Medulla oblongata (tissue), 1 donor: ENCODE data around the gene FCN3.
"Not testable (repeated sequence)": the region's sequence is repeated elsewhere in the genome, so short reads cannot be mapped to it uniquely, and the experiment has no call there.

Experiments
- DNase-seq: peaks from one replicate; pipeline ENCODE4 v3.0.0-alpha.2; 2015; ENCODE audit errors: extremely low spot score

The FCN3 gene

DNA sequence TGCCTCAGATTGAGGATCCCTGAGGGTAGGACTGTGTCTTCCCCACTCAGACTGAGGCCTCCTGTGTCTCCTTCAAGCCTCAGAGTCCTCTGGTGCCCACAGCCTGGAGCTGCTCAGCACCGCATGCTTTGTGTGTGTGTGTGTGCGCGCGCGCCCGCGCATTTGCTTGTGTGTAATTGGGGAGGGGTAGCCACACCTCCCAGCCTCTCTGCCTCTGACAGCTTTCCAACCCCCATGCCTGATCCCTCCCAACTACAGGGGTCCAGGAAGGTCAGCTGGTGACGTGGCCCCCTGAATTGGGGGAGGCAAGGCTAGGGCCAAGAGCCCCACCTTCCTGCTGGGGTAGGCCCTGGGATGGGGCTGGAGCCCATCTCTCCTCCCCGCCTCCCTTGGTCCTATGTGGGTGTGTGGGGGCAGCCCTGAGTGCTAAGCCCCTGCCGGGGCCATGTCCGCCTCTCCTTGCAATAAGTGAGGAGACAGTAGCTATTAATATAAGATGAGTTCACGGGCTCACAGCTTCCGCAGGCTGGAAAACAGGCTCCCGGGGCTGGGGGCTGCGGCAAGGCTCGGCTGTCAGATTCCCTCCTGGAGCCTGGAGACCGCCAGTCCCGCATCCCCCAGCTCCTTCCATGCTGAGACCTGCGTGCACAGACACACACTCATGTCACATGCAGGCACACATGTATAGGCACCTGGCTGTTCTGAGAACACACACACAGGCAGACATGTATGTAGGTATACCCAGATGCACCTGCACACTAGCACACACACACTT is 24.8 kb upstream of the FCN3 start:
- no peak for DNase-seq

GRCh38 chr1:27398405-27399149 is 24.0 kb upstream of the FCN3 start:
- no peak for DNase-seq

DNA sequence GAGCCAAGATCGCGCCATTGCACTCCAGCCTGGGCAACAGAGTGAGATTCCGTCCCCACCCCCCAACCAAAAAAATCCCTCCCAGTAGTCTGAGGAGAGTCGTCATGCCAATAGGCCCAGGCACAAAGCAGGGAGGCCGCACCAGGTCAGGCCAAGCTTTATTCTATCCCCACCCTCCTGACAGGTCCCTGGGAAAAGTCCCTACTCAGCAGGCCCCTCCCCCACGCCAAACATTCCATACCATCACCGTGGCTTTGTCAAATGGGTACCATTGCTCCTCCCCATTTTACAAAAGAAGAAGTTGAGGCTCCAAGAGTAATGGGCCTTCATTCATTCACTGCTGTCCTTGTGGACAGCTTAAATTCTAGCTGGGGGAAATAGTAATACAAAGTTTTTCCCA is 23.1 kb upstream of the FCN3 start:
- no peak for DNase-seq

DNA sequence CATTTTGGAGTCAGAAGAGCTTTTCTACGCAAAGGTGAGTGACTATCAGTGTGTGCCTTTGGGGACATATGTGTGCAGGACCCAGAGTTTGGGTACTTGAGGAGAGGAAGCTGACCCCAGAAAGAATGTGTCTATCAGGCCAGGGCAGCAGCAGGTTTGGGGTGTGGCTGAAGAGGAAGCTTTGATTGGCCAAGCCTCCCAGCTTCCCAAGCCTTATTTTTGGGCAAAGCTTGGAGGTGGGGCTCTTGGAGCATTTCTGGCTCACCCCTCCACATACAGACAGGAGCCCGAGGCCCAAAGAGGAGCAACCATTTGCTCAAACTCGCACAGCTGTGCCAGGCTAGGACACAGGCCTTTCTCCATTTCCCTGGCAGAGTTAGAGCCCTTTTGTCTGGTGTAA is 22.5 kb upstream of the FCN3 start:
- DNase-seq, result no peak

DNA sequence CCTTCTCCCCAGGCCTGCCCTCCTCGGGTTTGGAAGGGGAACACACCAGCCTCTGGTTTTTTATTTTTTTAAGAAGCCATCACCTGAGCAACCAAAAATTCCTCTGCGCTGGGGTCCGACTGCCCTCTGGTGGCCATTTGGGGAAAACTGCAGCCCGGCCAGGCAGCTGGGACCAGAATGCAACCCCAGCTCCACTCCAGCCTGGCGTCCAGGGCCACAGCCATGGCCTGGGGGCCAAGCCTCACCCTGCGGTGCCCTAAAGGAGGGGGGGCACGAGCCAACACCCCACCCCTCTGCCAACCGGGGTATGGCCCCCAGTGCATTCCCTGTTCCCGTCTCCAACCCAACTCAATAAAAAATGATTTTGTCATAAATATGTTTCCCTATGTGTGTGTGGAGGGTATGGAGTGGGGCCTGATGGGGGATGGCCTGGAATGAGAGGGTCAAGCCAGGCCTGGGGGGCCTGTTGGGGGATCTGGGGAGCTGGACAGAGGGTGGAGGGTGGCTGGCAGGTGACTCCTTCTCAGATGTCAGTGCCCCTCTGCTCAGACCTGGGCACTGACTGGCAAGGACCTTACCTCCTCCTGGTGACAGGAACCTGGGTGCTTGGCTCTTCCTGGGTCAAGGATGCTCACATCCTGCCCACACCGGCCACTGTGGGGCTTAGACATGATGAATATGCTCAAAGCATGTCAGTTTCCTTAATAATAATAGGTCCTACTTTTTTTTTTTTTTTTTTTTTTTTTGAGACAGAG is 21.0 kb upstream of the FCN3 start:
- peak; percentile 77 for DNase-seq

DNA sequence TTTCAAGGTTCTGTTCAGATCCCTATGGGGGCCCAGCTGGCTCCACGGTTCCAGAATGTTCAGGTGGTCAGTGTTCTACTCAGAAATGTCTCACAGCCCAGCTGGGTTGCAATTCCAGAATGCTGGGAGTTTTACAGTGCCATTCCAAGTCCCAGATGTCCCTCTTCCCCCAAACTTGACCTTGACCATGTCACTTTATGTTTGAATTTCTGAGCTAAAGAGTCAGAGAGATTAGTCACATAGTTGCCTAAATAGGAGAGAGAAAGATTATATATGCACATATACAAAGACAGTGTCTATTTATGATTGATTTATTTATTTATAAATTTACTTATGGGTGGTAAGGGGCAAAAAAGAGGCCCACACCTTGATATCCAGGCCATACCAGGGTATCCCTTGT is 20.3 kb upstream of the FCN3 start:
- no peak for DNase-seq

GRCh38 chr1:27394282-27394658 is 19.6 kb upstream of the FCN3 start:
- no peak for DNase-seq

DNA sequence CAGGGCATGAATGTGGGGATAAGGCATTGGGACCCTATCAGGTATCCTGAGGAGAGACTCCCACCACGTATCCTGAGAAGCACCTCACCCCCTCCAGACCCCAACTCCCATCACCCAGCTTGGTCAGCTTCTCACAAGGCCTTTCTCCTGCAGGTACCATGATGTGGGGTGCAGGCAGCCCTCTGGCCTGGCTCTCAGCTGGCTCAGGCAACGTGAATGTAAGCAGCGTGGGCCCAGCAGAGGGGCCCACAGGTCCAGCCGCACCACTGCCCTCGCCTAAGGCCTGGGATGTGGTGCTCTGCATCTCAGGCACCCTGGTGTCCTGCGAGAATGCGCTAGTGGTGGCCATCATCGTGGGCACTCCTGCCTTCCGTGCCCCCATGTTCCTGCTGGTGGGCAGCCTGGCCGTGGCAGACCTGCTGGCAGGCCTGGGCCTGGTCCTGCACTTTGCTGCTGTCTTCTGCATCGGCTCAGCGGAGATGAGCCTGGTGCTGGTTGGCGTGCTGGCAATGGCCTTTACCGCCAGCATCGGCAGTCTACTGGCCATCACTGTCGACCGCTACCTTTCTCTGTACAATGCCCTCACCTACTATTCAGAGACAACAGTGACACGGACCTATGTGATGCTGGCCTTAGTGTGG is 19.1 kb upstream of the FCN3 start:
- DNase-seq, result no peak

- no peak for DNase-seq
Observed at GRCh38 chr1:27392778-27393635, 18.4 kb upstream of the FCN3 start.

- peak; percentile 84 for DNase-seq
Observed at GRCh38 chr1:27392096-27392777, 17.6 kb upstream of the FCN3 start, which contains the start of gene GPR3. TSS of gene GPR3 (plus strand) at chr1:27392622. CDS start at chr1:27393799, 1,177 bp downstream.

- peak; percentile 51 for DNase-seq
Observed at GRCh38 chr1:27391511-27392095, 17.0 kb upstream of the FCN3 start.

DNA sequence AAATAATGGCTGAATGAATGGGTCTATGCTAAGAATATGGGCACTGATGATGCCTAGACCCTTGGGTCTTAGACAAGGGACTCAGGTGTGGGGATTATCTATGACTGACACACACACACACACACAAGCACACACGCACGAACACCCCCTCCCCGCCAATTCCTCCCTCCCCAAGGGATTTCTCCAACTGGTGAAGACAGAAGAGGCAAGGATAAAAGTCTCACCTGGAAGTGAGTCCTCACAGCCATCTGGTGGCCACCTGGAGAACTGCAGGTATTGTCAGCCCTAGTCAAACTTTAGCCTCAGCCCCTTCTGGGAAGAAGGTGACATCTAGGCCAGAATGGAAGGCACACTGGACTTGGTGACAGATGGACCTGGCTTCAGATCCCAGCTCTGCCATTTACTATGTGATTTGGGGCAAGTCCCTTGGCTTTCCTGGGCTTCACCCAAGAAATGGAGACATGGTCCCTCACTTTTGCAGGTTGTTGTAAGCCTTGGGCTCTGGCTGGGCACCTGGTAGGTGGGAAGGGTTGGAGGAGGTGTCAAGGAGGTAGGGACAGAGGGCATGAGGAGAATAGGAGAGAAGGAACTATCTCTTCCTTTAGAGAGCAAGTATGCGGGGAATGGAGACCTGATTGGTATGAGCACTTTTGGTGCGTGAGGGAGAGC is 13.8 kb upstream of the FCN3 start:
- no peak for DNase-seq

GRCh38 chr1:27384797-27385196 is 10.2 kb upstream of the FCN3 start:
- not testable (repeated sequence) for DNase-seq

- no peak for DNase-seq
Observed at GRCh38 chr1:27383661-27384060, 9.0 kb upstream of the FCN3 start.

DNA sequence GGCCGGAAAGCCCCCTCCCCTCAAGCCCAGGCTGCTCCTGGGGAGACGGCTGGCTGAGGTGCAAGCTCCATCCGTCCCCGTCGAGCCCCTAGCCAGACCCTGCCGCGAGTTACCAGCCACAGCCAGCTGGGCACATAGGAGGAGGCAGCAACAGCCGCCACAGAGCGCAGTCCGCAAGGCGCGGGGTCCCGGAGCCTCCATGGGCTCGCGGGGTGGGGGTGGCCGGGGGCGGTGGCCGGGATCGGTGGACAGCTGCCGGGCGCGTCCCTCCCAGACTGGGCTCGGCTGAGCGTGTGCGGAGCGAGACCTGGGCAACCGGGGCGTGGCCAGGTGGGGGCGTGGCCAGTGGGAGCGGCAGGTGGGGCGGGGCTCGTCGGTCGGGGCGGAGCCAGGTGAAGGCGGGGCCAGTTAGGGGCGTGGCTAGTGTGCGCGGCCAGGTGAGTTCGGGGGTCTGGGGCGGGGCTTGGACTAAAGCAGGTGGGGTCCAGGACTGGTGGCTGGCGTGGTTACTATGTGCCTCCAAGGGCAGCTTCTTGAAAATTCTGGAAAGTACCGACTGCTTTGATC is 8.5 kb upstream of the FCN3 start, which contains the start of gene CD164L2:
TSS of gene CD164L2 (minus strand) at position 295 of the 567 bp plus-strand sequence. CDS start at position 201, 94 bp downstream.
- DNase-seq, result no peak

GRCh38 chr1:27381969-27382762 is 7.5 kb upstream of the FCN3 start:
- DNase-seq, result no peak

GRCh38 chr1:27380766-27381733 is 6.4 kb upstream of the FCN3 start:
- no peak for DNase-seq
